ENCODE data around the gene ACSL6.

DNA sequence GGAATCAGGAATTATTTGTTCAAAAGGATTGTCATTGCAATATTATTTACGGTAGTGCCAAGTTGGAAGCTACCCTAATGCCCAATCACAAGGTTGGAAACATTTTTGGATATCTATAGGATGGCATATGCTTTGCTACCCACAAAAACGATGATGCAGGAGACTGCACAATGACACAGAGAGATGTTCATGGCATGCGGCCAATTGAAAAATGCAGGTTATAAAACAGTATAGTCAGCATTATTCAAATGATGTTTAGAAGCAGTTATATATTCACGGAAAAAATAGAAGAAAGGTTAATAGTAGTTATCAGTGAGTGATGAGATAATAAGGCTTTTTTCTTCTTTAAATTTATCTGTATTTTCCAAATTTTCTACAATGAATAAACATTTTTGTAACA, 5.9 kb upstream of the ACSL6 start:
- TF ChIP-seq, protein P1, sequence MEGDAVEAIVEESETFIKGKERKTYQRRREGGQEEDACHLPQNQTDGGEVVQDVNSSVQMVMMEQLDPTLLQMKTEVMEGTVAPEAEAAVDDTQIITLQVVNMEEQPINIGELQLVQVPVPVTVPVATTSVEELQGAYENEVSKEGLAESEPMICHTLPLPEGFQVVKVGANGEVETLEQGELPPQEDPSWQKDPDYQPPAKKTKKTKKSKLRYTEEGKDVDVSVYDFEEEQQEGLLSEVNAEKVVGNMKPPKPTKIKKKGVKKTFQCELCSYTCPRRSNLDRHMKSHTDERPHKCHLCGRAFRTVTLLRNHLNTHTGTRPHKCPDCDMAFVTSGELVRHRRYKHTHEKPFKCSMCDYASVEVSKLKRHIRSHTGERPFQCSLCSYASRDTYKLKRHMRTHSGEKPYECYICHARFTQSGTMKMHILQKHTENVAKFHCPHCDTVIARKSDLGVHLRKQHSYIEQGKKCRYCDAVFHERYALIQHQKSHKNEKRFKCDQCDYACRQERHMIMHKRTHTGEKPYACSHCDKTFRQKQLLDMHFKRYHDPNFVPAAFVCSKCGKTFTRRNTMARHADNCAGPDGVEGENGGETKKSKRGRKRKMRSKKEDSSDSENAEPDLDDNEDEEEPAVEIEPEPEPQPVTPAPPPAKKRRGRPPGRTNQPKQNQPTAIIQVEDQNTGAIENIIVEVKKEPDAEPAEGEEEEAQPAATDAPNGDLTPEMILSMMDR (conservative IDR thresholded peaks at IDR 0.05 in 1 of 2, IDR thresholded peaks at IDR 0.05 in 1 of 2; ENCODE audit: low read depth in 1 of 2, low read length in 2 of 2), result no peak
- no peak for TF ChIP-seq EZH2 (IDR thresholded peaks at IDR 0.05; ENCODE audit: low read length, missing control alignments)
